HS-5 (cell line): ENCODE results near the gene RNPEPL1.

Source experiments
- DNase-seq: peaks from one replicate; pipeline ENCODE4 v3.0.0-alpha.2; 2012; ENCODE audit warnings: low read depth

Gene RNPEPL1

DNA sequence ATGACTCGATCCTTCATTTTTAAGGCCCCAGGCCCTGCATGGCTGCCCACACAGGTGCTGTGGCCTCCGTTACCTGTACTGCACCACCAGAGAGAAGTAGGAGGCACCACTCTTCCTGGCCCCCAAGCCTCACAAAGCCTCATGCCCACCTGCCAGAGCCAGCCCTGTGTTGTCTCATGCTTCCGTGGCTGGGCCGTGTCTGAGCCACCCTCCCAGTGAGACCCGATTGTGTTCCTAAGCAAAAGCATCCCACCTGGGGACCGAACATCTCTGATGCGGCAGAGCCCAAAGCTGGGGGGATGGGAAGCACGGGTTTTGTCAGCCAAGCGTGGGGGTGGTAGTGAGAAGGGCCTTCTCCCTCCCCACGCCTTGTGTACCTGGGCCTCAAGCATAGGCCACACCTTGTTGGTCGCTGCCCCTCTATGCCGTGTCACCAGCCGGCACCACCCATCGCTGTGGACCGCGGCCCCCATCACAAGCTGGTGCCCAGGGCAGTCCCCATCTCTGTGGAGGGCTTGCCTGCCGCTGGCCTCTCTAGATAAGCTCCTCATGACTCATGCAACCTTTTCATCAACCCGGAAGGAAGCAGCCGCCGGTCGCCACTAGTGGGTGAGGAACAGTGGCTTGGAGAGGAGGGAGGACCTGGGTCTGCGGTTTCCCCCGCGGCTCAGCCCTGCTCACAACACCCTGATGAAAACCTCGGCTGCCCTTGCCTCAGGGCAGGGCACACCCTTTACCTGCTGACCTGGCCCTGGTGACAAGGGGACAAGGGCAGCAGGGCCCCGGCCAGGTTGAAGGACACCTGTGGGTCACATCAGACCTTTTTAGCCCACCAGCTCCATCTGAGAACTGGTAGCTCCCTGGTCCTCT, 2.7 kb upstream of the RNPEPL1 start:
- DNase-seq = no peak

DNA sequence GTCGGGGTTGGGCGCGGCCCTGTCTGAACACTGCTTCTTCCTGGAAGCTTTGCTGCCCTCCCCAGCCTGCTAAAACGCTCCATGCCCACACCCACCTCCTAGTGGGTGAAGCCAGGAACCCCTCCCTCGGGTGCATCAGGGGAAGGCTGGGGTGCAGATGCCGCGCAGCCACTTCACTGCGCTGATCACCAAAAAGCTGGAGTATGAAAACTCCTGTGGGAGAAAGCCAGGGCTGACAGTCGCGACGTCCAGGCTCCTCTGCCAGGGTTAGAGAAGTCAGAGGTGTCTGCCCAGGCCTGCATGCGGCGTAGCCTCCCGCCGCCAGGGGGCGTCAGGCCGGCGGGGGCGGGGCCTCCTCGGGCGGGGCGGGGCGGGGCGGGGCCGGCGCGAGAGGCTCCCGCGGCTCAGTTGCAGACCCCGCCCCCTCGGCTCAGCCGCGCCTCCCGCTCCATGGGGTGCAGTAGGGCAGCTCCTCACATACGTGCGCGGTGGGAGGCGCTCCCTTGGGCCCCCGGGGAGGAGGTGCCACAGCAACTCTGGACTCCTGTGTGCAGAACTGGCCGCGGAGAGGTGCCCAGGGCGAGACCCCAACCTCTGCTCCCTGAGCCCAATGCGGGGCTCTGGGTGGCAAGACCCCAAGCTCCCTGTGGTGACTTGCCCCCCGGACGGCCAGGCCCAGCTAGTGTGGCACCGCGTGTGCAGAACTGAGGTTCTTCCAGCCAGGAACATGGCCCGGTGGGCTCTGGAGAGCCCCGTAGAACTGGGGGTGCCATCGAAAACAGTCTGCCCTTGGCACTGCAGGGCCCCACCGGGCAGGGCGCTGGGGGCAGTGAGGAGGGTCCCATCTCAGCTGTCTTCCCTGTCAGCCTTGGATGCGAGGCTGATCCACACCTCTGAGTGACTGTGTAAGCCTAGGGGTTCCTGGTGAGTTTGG, 1.8 kb upstream of the RNPEPL1 start:
- no peak for DNase-seq

DNA sequence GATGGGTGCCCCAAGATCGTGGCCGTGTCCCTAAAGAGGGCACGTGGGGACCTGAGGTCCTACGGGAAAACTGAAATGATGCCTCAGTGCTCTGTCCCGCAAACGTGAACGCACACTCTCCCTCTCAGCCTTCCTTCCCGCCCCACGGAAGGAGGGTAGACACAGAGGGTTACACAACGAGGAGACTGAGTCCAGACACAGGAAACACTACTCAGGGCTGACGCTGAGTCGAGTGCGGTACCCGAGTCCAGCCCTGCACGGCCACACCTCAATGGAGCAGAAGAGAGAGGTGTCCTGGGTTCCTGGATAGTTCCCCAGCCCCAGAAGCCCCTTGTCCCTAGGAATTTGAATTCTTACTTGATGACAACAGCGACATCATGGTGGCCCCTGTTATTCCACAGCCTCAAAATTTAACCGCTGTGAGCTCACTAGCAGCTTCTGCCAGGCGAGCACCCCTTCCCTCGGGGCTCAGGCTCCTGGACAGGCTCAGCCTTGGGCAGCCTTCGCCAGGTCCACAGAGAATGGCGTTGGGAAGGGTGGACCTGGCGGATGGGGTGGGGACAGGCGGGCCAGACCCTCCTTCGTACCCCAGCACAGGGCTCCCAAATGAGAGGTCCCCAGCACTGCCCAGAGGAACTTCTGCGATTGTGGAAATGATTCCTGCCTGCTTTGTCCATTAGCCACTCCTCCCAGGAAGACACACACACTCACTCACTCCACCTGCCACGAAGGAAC, 980 bp upstream of the RNPEPL1 start:
- DNase-seq = no peak

DNA sequence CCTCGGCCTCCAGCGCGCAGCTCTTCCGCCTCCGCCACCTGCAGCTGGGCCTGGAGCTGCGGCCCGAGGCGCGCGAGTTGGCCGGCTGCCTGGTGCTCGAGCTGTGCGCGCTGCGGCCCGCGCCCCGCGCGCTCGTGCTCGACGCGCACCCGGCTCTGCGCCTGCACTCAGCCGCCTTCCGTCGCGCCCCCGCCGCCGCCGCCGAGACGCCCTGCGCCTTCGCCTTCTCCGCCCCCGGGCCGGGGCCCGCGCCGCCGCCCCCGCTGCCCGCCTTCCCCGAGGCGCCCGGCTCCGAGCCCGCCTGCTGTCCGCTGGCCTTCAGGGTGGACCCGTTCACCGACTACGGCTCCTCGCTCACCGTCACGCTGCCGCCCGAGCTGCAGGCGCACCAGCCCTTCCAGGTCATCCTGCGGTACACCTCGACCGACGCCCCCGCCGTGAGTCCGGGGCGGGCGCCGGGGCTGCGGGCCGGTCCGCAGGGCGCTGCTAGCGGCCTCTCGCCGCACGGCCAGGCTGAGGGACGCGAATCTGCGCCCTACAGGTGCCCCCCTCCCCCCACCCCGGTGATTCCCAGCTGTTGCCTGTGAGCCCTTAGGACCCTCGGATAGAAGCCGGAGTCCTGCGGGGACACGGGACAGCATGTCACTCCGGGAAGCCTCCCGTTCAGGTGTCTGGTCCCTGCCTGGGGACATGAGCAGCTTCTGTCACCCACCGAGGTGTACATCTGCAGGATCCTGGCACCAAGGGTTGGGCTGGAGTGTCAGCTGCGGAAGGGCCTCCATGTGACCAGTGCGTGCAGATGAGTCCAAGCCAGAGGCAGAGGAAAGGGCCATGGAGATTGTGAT, 616 bp downstream of the RNPEPL1 start:
- DNase-seq = no peak

DNA sequence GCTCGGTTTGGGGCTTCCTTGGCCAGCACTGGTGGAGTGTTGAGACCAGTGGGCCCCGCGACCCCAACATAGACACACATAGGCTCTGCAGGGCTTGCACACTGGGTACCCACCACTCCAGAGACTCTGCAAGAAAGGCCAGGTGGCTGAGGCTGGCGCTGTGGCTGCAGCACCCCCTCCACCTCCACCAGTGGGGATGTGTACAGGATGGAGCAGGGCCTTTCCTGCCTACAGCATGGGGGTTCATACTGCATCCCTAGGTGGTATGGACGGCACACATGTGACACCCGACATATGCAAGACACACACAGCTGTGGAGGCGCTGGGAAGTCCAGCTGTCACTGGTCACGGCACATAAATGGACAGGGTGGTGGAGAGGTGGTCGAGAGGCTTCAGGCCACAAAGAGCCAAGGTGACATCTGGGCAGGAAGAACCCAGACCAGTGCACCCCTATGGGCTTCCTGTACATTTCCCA, 1.3 kb downstream of the RNPEPL1 start:
- DNase-seq = no peak

DNA sequence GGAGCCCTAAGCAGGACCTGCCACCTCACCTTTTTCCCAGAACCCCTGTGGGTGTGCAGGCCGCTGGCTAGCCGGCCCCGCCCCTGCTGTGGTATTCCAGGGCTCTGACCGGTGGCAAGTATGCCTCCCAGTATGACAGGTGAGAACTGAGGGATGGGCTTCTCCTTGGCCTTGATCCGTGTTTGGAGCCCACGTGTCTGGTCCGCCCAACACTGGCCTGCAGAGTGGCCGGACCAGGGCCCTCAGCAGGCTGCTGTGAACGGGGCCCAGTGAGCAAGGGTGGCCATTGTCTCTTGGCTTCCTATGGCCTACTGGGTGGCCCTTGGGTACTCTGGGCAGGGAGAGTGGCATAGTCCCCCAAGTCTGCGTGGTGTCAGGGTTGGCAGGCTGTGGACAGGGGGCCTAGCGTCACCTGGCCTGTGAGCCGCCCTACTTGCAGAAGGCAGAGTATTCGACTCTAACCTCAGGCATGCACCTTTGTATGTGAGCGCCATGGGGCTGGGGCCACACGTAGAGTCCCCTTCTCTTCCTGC, 1.8 kb downstream of the RNPEPL1 start:
- DNase-seq = no peak

DNA sequence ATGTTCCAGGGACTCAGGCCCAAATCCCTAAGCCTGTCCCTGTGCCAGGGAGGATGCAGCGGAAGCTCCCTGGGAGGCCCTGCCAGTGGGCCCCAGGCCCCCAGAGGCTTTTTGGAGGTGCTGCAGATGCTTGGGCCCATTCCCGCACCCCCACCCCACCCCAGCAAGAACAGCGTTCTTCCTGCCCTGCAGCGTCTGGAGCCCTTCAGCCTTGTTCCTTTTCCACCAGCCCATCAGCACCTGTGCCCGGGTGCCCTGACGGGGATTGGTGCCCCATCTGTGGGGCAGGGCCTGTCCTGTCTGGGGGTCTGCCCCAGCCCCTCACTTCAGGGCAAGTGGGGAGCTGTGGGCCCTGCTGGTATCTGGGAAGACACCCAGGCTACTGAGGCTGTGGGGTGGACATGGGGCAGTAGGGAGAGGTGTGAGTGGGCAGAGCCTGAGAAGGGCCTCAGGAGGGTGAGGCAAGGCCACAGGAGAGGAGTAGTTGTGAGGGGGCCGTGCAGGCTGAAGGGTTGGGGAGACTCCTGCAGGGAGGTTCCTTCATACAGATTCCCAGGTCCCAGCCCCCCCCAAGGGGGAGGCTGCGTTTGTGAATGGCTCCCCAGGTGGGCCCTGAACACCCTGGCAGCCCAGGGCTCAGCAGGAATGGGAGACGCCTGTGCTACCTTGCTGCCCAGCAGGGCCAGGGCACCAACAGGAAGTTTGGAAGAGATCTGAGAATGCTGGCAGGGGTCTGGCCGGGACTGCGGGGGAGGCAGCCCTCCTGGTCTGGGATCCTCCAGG, 2.4 kb downstream of the RNPEPL1 start:
- no peak for DNase-seq

DNA sequence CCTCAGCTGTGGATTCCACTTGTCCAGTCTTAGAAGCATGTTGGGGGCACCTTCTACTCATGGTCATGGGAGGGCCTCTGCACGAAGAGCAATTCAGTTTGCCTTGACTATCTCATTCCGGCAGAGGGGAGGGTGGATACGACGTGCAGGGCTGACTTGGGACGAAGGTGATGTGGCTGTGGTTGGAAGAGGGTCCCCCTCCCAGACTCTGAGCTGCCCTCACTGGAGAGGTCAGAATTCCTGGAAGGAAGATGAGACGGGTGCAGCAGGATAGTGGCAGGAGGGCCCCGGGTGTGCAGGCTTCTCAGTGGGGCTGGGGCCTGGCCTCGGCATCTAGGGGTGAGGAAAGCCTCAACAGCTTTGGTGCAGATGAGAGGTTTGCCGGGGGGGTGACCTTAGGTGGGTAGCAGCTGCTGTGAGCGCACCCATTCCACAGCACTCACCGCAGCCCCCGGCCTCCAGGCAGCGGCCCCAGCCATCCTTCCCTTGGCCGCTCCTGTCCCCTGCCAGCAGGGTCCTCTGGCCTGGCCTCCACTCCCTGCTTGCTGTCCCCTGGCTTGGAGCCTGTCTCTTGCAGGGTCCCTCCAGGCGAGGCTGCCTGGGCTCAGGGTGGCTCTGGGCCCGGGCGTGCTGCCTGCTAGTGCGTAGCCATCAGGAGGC, 3.2 kb downstream of the RNPEPL1 start:
- no peak for DNase-seq

DNA sequence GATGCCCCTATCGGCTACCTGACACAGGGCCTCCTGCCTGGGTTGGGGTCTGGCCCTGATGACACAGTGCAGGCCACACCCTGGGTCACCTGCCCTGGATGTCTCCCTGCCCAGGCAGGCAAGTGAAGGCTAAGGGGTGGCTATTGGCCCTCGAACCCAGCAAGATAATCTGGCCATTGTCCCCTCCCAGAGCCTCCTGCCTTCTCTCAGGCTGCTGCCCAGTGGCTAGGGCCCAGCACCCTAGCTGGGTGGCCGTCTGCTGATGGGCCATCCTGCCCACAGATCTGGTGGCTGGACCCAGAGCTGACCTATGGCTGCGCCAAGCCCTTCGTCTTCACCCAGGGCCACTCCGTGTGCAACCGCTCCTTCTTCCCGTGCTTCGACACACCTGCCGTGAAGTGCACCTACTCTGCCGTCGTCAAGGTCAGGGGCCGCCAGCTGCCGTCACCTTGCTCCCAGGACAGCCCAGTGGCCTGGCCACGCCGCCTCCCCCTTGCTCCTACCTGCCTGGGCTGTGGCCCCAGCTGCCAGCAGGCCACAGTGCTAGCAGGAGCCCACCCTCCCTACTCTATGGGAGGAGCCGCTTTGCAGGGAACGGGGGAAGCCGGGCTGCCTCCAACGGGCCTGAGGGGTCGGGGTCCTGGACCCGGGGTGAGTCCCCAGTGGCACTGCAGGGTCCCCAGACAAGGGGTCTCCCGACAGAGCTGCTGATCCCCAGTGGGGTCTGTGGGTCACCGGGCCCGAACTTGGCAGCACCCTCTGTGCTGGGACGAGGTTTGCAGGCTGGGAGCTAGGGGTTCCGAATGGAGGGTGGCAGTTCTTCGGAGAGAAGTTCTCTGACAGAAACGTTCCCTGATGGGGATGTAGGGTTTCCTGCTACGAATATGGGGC, 4.1 kb downstream of the RNPEPL1 start:
- no peak for DNase-seq

DNA sequence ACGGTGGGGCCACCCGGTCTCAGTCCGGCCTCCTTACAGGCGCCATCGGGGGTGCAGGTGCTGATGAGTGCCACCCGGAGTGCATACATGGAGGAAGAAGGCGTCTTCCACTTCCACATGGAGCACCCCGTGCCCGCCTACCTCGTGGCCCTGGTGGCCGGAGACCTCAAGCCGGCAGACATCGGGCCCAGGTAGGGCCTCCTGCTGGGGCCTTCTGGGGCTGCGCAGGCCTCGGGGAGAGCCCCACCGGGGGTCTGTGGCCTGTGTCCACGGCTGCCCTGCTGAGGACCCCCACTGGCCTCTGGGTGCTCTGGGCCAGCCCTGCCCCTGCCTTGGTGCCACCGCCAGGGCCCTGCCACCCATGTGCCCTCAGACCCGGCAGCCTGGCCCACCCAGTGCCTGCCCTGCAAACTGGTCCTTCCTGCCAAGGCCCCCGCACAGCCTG, 4.8 kb downstream of the RNPEPL1 start:
- DNase-seq = no peak

DNA sequence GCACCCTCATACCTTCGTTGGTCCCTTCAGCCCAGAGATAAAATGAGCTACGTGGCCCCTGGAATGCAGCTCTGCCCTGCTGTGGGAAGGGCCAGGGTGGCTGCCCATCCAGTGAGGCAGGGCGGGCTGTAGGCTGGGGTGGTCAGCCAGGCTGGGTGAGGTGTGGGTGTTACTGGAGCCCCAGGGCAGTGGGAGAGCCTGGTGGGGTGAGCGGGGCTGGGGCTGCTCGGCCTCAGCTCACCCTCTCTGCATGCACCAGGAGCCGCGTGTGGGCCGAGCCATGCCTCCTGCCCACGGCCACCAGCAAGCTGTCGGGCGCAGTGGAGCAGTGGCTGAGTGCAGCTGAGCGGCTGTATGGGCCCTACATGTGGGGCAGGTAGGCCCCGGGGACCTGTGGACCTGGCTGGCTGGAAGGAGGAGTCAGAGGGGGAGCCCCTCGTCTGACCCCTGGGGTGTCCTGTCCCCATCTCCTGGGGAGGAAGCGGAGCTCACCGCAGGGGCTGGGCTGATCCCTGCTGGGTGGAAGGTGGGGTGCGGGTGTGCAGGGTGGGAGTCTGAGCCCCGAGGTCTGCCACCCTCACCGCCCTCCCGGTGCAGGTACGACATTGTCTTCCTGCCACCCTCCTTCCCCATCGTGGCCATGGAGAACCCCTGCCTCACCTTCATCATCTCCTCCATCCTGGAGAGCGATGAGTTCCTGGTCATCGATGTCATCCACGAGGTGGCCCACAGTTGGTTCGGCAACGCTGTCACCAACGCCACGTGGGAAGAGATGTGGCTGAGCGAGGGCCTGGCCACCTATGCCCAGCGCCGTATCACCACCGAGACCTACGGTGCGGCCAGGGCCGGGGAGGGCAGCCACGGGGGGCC, 5.5 kb downstream of the RNPEPL1 start:
- no peak for DNase-seq

DNA sequence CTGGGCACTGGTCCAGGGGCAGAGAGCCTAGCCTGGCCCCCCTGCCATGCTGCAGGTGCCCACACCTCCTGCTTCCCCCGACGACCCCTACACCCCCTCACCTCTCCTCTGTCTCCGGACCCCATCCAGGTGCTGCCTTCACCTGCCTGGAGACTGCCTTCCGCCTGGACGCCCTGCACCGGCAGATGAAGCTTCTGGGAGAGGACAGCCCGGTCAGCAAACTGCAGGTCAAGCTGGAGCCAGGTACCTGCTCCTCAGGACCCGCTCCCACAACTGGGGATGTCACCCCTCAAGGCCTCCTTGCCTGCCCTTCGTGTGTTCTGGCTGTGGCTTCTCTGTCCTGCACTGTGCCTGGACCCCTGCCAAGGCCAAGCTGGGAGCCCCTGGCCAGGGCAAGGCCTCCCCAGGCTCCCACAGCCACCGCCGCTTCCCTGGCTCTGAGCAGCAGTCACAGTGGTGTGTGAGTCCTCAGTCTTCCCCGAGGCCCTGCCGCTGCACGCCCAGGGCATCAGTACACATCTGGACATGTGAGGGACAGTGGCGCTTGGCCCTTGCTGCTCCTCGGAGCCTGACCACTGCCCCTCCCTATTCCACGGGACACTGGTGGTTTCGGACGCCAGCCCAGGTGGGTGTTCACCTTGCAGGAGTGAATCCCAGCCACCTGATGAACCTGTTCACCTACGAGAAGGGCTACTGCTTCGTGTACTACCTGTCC, 6.3 kb downstream of the RNPEPL1 start:
- no peak for DNase-seq

DNA sequence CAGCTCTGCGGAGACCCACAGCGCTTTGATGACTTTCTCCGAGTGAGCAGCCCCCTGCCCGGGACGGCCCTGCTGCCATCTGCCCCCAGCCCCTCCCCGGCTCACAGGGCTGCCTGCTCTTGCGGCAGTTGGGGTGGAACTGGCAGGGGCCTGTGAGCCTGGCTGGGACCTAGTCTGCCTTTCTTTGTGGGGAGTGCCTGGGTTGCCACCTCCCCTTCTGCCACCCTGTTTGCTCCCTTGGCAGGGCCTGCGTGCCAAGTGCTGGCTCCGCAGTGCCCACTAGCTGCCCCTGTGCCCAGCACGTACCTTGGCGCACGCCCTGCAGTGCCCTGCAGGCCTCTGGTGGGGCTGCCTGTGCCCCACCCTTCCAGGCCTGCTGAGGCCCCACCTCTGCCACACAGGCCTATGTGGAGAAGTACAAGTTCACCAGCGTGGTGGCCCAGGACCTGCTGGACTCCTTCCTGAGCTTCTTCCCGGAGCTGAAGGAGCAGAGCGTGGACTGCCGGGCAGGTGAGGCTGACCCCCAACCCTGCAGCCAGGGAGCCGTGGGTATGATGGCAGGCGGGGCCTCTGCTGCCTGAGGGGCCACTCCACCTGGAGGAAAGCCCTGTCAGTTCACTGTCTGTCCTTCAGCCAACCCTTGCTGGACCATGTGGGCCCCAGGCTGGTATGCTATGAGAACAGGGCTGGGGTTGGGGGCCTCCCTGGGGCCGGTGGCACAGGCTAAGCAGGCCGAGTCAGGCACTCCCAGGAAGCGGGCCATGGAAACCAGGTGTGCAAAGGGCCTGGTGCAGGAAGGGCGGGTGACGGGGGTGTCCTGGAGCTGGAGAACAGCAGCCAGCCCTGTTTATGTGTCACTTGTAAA, 7.0 kb downstream of the RNPEPL1 start:
- DNase-seq = no peak

DNA sequence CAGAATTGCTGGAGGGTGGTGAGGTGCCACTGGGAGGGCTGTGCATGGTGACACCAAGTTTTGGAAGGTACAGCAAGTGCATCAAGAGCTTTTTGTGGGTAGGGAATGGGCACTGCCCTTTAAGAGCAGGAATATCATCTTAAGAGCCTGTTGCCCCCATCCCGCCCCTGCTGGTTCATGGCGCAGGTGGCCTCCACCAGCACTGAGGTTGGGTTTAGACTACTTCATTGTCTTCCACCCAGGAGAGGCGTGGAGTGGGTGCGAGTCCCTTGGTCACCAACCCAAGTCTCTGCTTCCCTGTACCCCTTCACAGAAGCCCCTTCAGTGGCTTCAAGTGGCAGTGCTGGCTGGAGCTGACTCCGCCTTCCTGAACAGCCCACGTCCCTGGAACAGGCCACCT, 7.8 kb downstream of the RNPEPL1 start:
- no peak for DNase-seq

DNA sequence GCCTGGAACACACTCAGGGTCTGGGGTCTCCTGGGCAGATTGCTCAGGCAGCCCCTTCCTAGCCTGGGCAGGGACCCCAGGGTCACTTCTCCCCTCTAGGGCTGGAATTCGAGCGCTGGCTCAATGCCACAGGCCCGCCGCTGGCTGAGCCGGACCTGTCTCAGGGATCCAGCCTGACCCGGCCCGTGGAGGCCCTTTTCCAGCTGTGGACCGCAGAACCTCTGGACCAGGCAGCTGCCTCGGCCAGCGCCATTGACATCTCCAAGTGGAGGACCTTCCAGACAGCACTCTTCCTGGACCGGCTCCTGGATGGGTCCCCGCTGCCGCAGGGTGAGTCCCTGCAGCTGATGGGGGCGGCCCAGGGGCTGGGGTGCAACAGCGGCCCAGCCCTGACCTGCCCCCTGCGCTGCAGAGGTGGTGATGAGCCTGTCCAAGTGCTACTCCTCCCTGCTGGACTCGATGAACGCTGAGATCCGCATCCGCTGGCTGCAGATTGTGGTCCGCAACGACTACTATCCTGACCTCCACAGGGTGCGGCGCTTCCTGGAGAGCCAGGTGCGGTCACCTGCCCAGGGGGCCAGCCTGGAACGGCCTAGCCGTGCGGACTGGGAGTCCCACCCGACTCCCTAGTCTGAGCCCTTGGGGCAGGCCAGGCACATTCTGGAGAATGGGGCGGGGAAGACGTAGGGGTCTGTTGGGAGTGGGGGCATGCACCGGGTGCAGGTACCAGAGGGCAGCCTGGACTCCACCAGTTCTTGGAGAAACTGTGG, 8.3 kb downstream of the RNPEPL1 start:
- DNase-seq = no peak
